Glutamatergic neuron (in vitro differentiated cells): Measurements from ENCODE around the gene DMGDH. TPM values are rescaled to one million over a fixed set of nuclear protein-coding genes. Genes with fewer than 3 reads are reported as not detected.

ENCODE experiments used
- DNase-seq: peaks from one replicate; pipeline ENCODE4 v3.0.0; 2022
- H3K27ac Mint-ChIP-seq: one replicate; pipeline ENCODE4 v1.8.0; 2020; ENCODE audit warnings: mild to moderate bottlenecking, mixed read lengths, inconsistent platforms; ENCODE audit not compliant: unreplicated experiment
- H3K27me3 Mint-ChIP-seq: one replicate; pipeline ENCODE4 v1.8.0; 2020; ENCODE audit warnings: mild to moderate bottlenecking, moderate library complexity, mixed read lengths, inconsistent platforms; ENCODE audit not compliant: unreplicated experiment
- H3K36me3 Mint-ChIP-seq: one replicate; pipeline ENCODE4 v1.8.0; 2020; ENCODE audit warnings: mild to moderate bottlenecking, mixed read lengths, inconsistent platforms; ENCODE audit not compliant: unreplicated experiment
- H3K4me1 Mint-ChIP-seq: one replicate; pipeline ENCODE4 v1.8.0; 2020; ENCODE audit warnings: mild to moderate bottlenecking, low read depth, mixed read lengths, inconsistent platforms; ENCODE audit not compliant: unreplicated experiment
- H3K4me3 Mint-ChIP-seq: one replicate; pipeline ENCODE4 v1.8.0; 2020; ENCODE audit warnings: mild to moderate bottlenecking, mixed read lengths, inconsistent platforms; ENCODE audit not compliant: unreplicated experiment
- H3K9me3 Mint-ChIP-seq: one replicate; pipeline ENCODE4 v1.8.0; 2020; ENCODE audit warnings: mild to moderate bottlenecking, moderate library complexity, mixed read lengths, inconsistent platforms; ENCODE audit not compliant: unreplicated experiment
- CTCF ChIP-seq: fragments of 200-600 bp; sonication (generic); IDR thresholded peaks from one replicate; pipeline ENCODE4 v1.5.0; 2021; ENCODE audit not compliant: partially characterized antibody, unreplicated experiment
- total RNA-seq: library from RNA; stranded (reverse); fragmentation: NEBNext Ultra II Directional; extraction: Animal tissue kit (Norgen Biotek cat#: 25700); gene quantifications from one replicate; pipeline ENCODE4 v1.2.1, GENCODE V29; 2021; ENCODE audit not compliant: unreplicated experiment

Gene DMGDH
- total RNA-seq, 1 donor from 2014 or later = 1.7 TPM

- H3K4me1 Mint-ChIP-seq = no peaks in the 10 kb centered on the region
- no peak for DNase-seq
- H3K4me3 Mint-ChIP-seq = no peak overlapping the region
- H3K27me3 Mint-ChIP-seq = no peaks in the 10 kb centered on the region
- H3K36me3 Mint-ChIP-seq = no peaks in the 10 kb centered on the region
- H3K9me3 Mint-ChIP-seq = no peaks in the 10 kb centered on the region
- no peak overlapping the region for H3K27ac Mint-ChIP-seq
- TF ChIP-seq CTCF = no peak
Measured at GRCh38 chr5:78992146-78992545, 77.3 kb downstream of the DMGDH start.

GRCh38 chr5:78989080-78989479 lies 80.4 kb downstream of the DMGDH start:
- no peak for TF ChIP-seq CTCF
- no peak overlapping the region for H3K27ac Mint-ChIP-seq
- H3K9me3 Mint-ChIP-seq = peaks cover 11% of the 10 kb centered on the region
- no peak for DNase-seq
- H3K4me3 Mint-ChIP-seq = no peak overlapping the region
- H3K36me3 Mint-ChIP-seq = no peaks in the 10 kb centered on the region
- peaks cover 9% of the 10 kb centered on the region for H3K27me3 Mint-ChIP-seq
- peaks cover 2% of the 10 kb centered on the region for H3K4me1 Mint-ChIP-seq

GRCh38 chr5:78985725-78986223 lies 83.7 kb downstream of the DMGDH start:
- peak overlapping the region; percentile 97 for H3K27ac Mint-ChIP-seq
- H3K4me3 Mint-ChIP-seq = peak overlapping the region; percentile 97
- peak; percentile 24 for DNase-seq
- no peak for TF ChIP-seq CTCF
- H3K36me3 Mint-ChIP-seq = no peaks in the 10 kb centered on the region
- H3K9me3 Mint-ChIP-seq = peaks cover 12% of the 10 kb centered on the region
- H3K27me3 Mint-ChIP-seq = peaks cover 11% of the 10 kb centered on the region
- peaks cover 10% of the 10 kb centered on the region for H3K4me1 Mint-ChIP-seq

- Mint-ChIP-seq H3K27me3 (peaks cover 11% of the 10 kb centered on the region), H3K9me3 (peaks cover 12% of the 10 kb centered on the region), H3K36me3 (no peaks in the 10 kb centered on the region), H3K27ac (peak within 1 kb of the TSS; percentile 97), H3K4me3 (peak within 1 kb of the TSS; percentile 97), H3K4me1 (peaks cover 10% of the 10 kb centered on the region)
- DNase-seq = peak; percentile 71
- TF ChIP-seq CTCF = no peak
Measured at GRCh38 chr5:78985116-78985724, 84.3 kb downstream of the DMGDH start, which contains the start of gene ARSB. TSS of gene ARSB (minus strand) at chr5:78985310. CDS start at chr5:78985248, 62 bp downstream.

- no peaks in the 10 kb centered on the region for H3K36me3 Mint-ChIP-seq
Measured at GRCh38 chr5:78984439-78985115, 84.9 kb downstream of the DMGDH start.

More at GRCh38 chr5:78984439-78985115, 84.9 kb downstream of the DMGDH start:
- peaks cover 10% of the 10 kb centered on the region for H3K4me1 Mint-ChIP-seq
- peaks cover 11% of the 10 kb centered on the region for H3K27me3 Mint-ChIP-seq
- H3K9me3 Mint-ChIP-seq = peaks cover 12% of the 10 kb centered on the region
- peak; percentile 90 for DNase-seq
- peak overlapping the region; percentile 88 for H3K4me3 Mint-ChIP-seq
- TF ChIP-seq CTCF = peak; percentile 26
- H3K27ac Mint-ChIP-seq = peak overlapping the region; percentile 93
